ENCODE measurements around the gene EFNB2. TPM values are rescaled to one million over a fixed set of nuclear protein-coding genes. Genes with fewer than 3 reads are reported as not detected.

Gene EFNB2
- total and polyA plus RNA-seq, 2 donors (not counting 3 experiments of a cell fraction or from before 2014, with no cell fraction given) = 50.4 to 69.5 TPM

GRCh38 chr13:106488076-106488475, 47.4 kb downstream of the EFNB2 start:
- dilution Hi-C loops (cut with MboI; ENCODE audit: extremely low pct_ligation_motif_present, low sequenced_read_pairs) (no loop called here), intact Hi-C loops (cut with micrococcal nuclease) (no loop called here)
- H3K9ac ChIP-seq (replicated peaks; ENCODE audit: extremely low read depth, insufficient read depth, low read length) = no peak overlapping the region
- H3K9me1 ChIP-seq (replicated peaks; ENCODE audit: control insufficient read depth, extremely low read depth, insufficient read depth, low read length) = no peaks in the 10 kb centered on the region
- H4K20me1 ChIP-seq (replicated peaks; ENCODE audit: control insufficient read depth, extremely low read depth, insufficient read depth, low read length) = no peaks in the 10 kb centered on the region
- no TSS peak for BruUV-seq (replicated peaks)
- DNase-seq (ENCODE audit: low read depth, low spot score) = peak; percentile 1
- H3K79me2 ChIP-seq (ENCODE audit: control insufficient read depth, insufficient read depth, low read length) = no peaks in the 10 kb centered on the region
- POLR2A ChIA-PET = interaction anchor here (0.6 kb wide), 1 partner anchor 57 kb away, joined by 3 read pairs; no protein-coding TSS in a partner anchor
- H3K9me3 ChIP-seq (replicated peaks; ENCODE audit: control insufficient read depth, insufficient read depth, low read length) = no peaks in the 10 kb centered on the region
- CTCF ChIA-PET = interaction anchor here (1.0 to 2.1 kb wide), 2 partner anchors 11 to 22 kb away, joined by 4 to 5 read pairs; no protein-coding TSS in a partner anchor
- H3K4me2 ChIP-seq (ENCODE audit: insufficient read depth, low read length) = no peak overlapping the region
- H3K27ac ChIP-seq (ENCODE audit: insufficient read depth, low read depth, low read length) = no peak overlapping the region
- H3K36me3 ChIP-seq (ENCODE audit: control insufficient read depth in 2 of 2, extremely low read depth in 1 of 2, insufficient read depth in 2 of 2, low read length in 2 of 2) = peaks cover 11 to 16% of the 10 kb centered on the region in 2 experiments
- H3K4me1 ChIP-seq (ENCODE audit: control insufficient read depth, extremely low read depth, insufficient read depth, low read length) = peaks cover 8% of the 10 kb centered on the region
- no peak for FAIRE-seq
- no peaks in the 10 kb centered on the region for H3K27me3 ChIP-seq (ENCODE audit: control insufficient read depth in 2 of 2, insufficient read depth in 2 of 2, low read length in 2 of 2)
- no peak overlapping the region for H3K4me3 ChIP-seq (replicated peaks in 1 of 3; ENCODE audit: insufficient read depth in 1 of 3, low read depth in 1 of 3, low read length in 3 of 3)
- TF ChIP-seq EZH2 (IDR thresholded peaks at IDR 0.05; ENCODE audit: borderline replicate concordance, low read depth, low read length, severe bottlenecking) = no peak
- H2AFZ ChIP-seq (ENCODE audit: low read depth, low read length) = no peak overlapping the region

GRCh38 chr13:106487129-106487528, 48.3 kb downstream of the EFNB2 start:
- POLR2A ChIA-PET = interaction anchor here (0.5 to 0.6 kb wide), 2 partner anchors 16 to 58 kb away, joined by 3 read pairs; no protein-coding TSS in a partner anchor
- Histone ChIP-seq H3K9me1 (replicated peaks; ENCODE audit: control insufficient read depth, extremely low read depth, insufficient read depth, low read length) (no peaks in the 10 kb centered on the region), H3K4me2 (ENCODE audit: insufficient read depth, low read length) (no peak overlapping the region), H3K36me3 (ENCODE audit: control insufficient read depth in 2 of 2, extremely low read depth in 1 of 2, insufficient read depth in 2 of 2, low read length in 2 of 2) (peaks cover 5 to 6% of the 10 kb centered on the region in 2 experiments), H3K4me3 (replicated peaks in 1 of 3; ENCODE audit: insufficient read depth in 1 of 3, low read depth in 1 of 3, low read length in 3 of 3) (no peak overlapping the region), H3K79me2 (ENCODE audit: control insufficient read depth, insufficient read depth, low read length) (no peaks in the 10 kb centered on the region), H3K4me1 (ENCODE audit: control insufficient read depth, extremely low read depth, insufficient read depth, low read length) (peaks cover 8% of the 10 kb centered on the region), H3K9me3 (replicated peaks; ENCODE audit: control insufficient read depth, insufficient read depth, low read length) (no peaks in the 10 kb centered on the region), H3K9ac (replicated peaks; ENCODE audit: extremely low read depth, insufficient read depth, low read length) (no peak overlapping the region), H3K27me3 (ENCODE audit: control insufficient read depth in 2 of 2, insufficient read depth in 2 of 2, low read length in 2 of 2) (no peaks in the 10 kb centered on the region), H4K20me1 (replicated peaks; ENCODE audit: control insufficient read depth, extremely low read depth, insufficient read depth, low read length) (no peaks in the 10 kb centered on the region), H2AFZ (ENCODE audit: low read depth, low read length) (no peak overlapping the region), H3K27ac (ENCODE audit: insufficient read depth, low read depth, low read length) (no peak overlapping the region)
- peak; percentile 10 for DNase-seq (ENCODE audit: low read depth, low spot score)
- FAIRE-seq = no peak
- no peak for TF ChIP-seq GATA2 (IDR thresholded peaks at IDR 0.05; ENCODE audit: insufficient read depth, insufficient read length, low read depth, low read length)
- TF ChIP-seq POLR2AphosphoS5 (IDR thresholded peaks at IDR 0.05; ENCODE audit: insufficient read depth, low read depth, low read length) = no peak
- TF ChIP-seq JUN (IDR thresholded peaks at IDR 0.05; ENCODE audit: borderline replicate concordance, insufficient read depth, insufficient read length, low read depth) = no peak
- no peak for TF ChIP-seq MYC (IDR thresholded peaks at IDR 0.05; ENCODE audit: low read depth, low read length)
- TF ChIP-seq FOS (IDR thresholded peaks at IDR 0.05; ENCODE audit: borderline replicate concordance, insufficient read depth, low read length) = no peak
- no peak for TF ChIP-seq MAX (IDR thresholded peaks at IDR 0.05; ENCODE audit: insufficient read depth, insufficient read length)
- TF ChIP-seq EZH2 (IDR thresholded peaks at IDR 0.05; ENCODE audit: borderline replicate concordance, low read depth, low read length, severe bottlenecking) = no peak
- no peak for TF ChIP-seq CTCF (IDR thresholded peaks at IDR 0.05; ENCODE audit: extremely low read depth in 1 of 2, insufficient read depth in 1 of 2, low read depth in 1 of 2, low read length in 2 of 2)
- no peak for TF ChIP-seq POLR2A (IDR thresholded peaks at IDR 0.05; ENCODE audit: low read depth, low read length)
- intact Hi-C loops (cut with micrococcal nuclease) = loop anchor here (1.0 kb wide), 1 partner anchor 45 kb away; no protein-coding TSS in a partner anchor
- no TSS peak for BruUV-seq (replicated peaks)
- dilution Hi-C loops (cut with MboI; ENCODE audit: extremely low pct_ligation_motif_present, low sequenced_read_pairs) = no loop called here
- CTCF ChIA-PET = interaction anchor here (2.1 kb wide), 1 partner anchor 21 kb away, joined by 5 read pairs; no protein-coding TSS in a partner anchor
